K562 (cell line): ENCODE results near the gene CTSZ. TPM values are rescaled to one million over a fixed set of nuclear protein-coding genes. Genes with fewer than 3 reads are reported as not detected.

Source experiments
- CBX3 ChIP-seq, 2 experiments: IDR thresholded peaks; 1 replicate in 1 of 2; 2 replicates in 1 of 2; pipeline ENCODE4 v1.6.1; 2012; ENCODE audit warnings: inconsistent platforms in 2 of 2, low read length in 2 of 2, borderline replicate concordance in 1 of 2, control low read depth in 1 of 2
- CTBP1 ChIP-seq: fragments of 450-650 bp; IDR thresholded peaks from 2 replicates; pipeline ENCODE4 v1.6.1; 2016; ENCODE audit warnings: borderline replicate concordance
- DLX4 ChIP-seq: fragments of 250-450 bp; sonication (Bioruptor Pico); IDR thresholded peaks from 2 replicates; pipeline ENCODE4 v1.6.1; 2021; ENCODE audit warnings: mild to moderate bottlenecking
- HDAC2 ChIP-seq: fragments of 450-650 bp; IDR thresholded peaks from 2 replicates; pipeline ENCODE4 v1.6.1; 2016; ENCODE audit warnings: mild to moderate bottlenecking
- KLF10 ChIP-seq: fragments of 250-450 bp; sonication (Bioruptor Pico); IDR thresholded peaks from 2 replicates; pipeline ENCODE4 v1.6.1; 2021; ENCODE audit warnings: matching md5 sums
- NR3C1 ChIP-seq: sonication (generic); formaldehyde crosslinking; IDR thresholded peaks from 2 replicates; pipeline ENCODE4 v1.8.1; 2022; ENCODE audit warnings: missing genetic modification reagents
- NRF1 ChIP-seq, 2 experiments: fragments of 450-650 bp; IDR thresholded peaks in 1 of 2; conservative IDR thresholded peaks in 1 of 2; 2 replicates each; pipeline ENCODE4 v1.6.1; 2014; ENCODE audit warnings: mild to moderate bottlenecking in 2 of 2
- SRF ChIP-seq, 2 experiments: fragments of 250-450, 450-650 bp in 1 of 2; sonication (Bioruptor Pico) in 1 of 2; sonication (generic) in 1 of 2; formaldehyde crosslinking; IDR thresholded peaks; 2 replicates each; pipeline versions ENCODE4 v1.5.0 to v1.5.1; 2020 to 2022; ENCODE audit warnings: mild to moderate bottlenecking in 1 of 2, missing genetic modification reagents in 1 of 2
- STAT5A ChIP-seq: IDR thresholded peaks from 2 replicates; pipeline ENCODE4 v1.6.1; 2012; ENCODE audit warnings: low read length, inconsistent platforms, borderline replicate concordance
- TRIM24 ChIP-seq, 2 experiments: fragments of 450-650 bp; IDR thresholded peaks; 2 replicates each; pipeline ENCODE4 v1.6.1; 2016
- YBX1 ChIP-seq: fragments of 450-650 bp; IDR thresholded peaks from 2 replicates; pipeline ENCODE4 v1.7.1; 2016; ENCODE audit warnings: mild to moderate bottlenecking
- YY1 ChIP-seq, 3 experiments: IDR thresholded peaks; 2 replicates each; pipeline ENCODE4 v1.6.1; 2011; ENCODE audit warnings: low read length in 2 of 3, mild to moderate bottlenecking in 2 of 3, moderate library complexity in 2 of 3, borderline replicate concordance in 1 of 3, control low read depth in 1 of 3, low read depth in 1 of 3; ENCODE audit not compliant: insufficient read depth in 3 of 3, insufficient replicate concordance in 2 of 3, control insufficient read depth in 1 of 3, insufficient read length in 1 of 3; ENCODE audit errors: extremely low read depth in 1 of 3
- ZBTB7A ChIP-seq: IDR thresholded peaks from 2 replicates; pipeline ENCODE4 v1.6.1; 2011; ENCODE audit warnings: low read depth, mild to moderate bottlenecking, low read length, moderate library complexity, borderline replicate concordance; ENCODE audit not compliant: control insufficient read depth
- ZNF507 ChIP-seq: conservative IDR thresholded peaks from 2 replicates; pipeline ENCODE4 v1.6.1; 2017; ENCODE audit warnings: missing genetic modification characterization, missing compliant biosample characterization
- polyA plus RNA-seq, 8 experiments: library from polyadenylated mRNA; depleted of rRNA in 4 of 8; stranded (reverse) in 5 of 8; unstranded in 3 of 8; fragments of >200 nt; fragmentation: Nextera tagmentation in 2 of 8; fragmentation: Illumina TruSeq in 1 of 8; extraction: Ambion mirVana in 2 of 8; extraction: Trizol in 1 of 8; gene quantifications; 2 replicates each; pipeline versions ENCODE4 v1.2.1 to v1.2.3, GENCODE V29; 2011 to 2014; ENCODE audit warnings: inconsistent platforms in 1 of 8, missing spikeins in 1 of 8
- total RNA-seq, 7 experiments: library from RNA; depleted of rRNA in 6 of 7; stranded (reverse); fragments of >200 nt in 6 of 7; fragmentation: Illumina TruSeq in 2 of 7; extraction: Trizol in 2 of 7; gene quantifications; 2 replicates each; pipeline versions ENCODE4 v1.2.1 to v1.2.3, GENCODE V29; 2011 to 2021; ENCODE audit warnings: low replicate concordance in 1 of 7
- TF ChIP-seq, protein P1 (sequence below): fragments of 450-650 bp; formaldehyde crosslinking; IDR thresholded peaks from 2 replicates; pipeline ENCODE4 v1.4.0; 2020; ENCODE audit warnings: mild to moderate bottlenecking, moderate library complexity
- TF ChIP-seq, protein P2 (sequence below): sonication (generic); formaldehyde crosslinking; IDR thresholded peaks from 2 replicates; pipeline ENCODE4 v1.8.1; 2022; ENCODE audit warnings: missing genetic modification reagents
- TF ChIP-seq, protein P3 (sequence below): sonication (generic); formaldehyde crosslinking; IDR thresholded peaks from 2 replicates; pipeline ENCODE4 v1.9.0; 2022; ENCODE audit warnings: mild to moderate bottlenecking, missing genetic modification reagents
- TF ChIP-seq, protein P4 (sequence below), 2 experiments: fragments of 150-350 bp in 1 of 2; IDR thresholded peaks; 2 replicates each; pipeline ENCODE4 v1.6.1; 2012 to 2016; ENCODE audit warnings: low read depth in 2 of 2, low read length in 2 of 2, mild to moderate bottlenecking in 1 of 2, moderate library complexity in 1 of 2

Gene CTSZ
- total and polyA plus RNA-seq, 9 of the 15 experiments (the other 6 are each of a cell fraction or from before 2014, with no cell fraction given) = 1.6 to 143 (median 82.8) TPM

DNA sequence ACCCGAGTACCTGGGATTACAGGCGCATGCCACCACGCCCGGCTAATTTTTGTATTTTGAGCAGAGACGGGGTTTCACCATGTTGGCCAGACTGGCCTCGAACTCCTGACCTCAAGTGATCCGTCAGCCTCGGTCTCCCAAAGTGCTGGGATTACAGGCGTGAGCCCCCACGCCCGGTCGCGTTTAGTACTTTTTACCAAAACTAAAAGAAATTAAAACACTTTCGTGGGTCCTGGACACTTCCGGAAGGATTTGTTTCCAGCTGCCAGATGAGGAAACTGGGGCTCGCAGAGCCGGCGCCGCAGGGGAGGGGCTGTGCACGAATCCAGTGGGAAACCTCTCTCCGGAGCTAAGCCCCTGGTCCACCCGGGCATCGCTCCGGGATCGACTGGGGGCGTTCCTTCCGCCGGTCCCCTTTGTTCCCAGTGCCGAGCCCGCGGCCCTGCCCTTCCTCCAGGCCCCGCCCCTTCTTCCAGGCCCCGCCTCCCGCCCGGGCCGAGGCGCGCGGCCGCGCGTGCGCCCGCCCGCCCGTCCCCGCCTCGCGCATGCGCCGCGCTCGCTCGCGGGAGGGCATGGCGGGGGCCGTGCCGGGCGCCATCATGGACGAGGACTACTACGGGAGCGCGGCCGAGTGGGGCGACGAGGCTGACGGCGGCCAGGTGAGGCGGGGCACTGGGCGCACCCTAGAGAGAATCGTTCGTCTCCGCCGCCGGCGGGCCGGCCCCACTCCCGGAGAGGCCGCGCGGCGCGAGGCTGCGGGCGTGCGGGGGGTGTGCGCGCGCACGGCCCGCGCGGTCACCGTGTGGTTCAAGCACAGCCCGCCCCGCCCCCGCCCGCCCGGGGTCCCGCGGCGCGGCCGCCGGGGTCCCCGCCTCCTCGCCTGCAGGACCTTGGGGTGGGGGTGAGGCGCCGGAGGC lies 26.1 kb downstream of the CTSZ start, which contains the start of gene NELFCD (continued):
- TF ChIP-seq SRF (CRISPR knock-in tag; IDR thresholded peaks at IDR 0.05) = no peak
- TF ChIP-seq, protein P1, sequence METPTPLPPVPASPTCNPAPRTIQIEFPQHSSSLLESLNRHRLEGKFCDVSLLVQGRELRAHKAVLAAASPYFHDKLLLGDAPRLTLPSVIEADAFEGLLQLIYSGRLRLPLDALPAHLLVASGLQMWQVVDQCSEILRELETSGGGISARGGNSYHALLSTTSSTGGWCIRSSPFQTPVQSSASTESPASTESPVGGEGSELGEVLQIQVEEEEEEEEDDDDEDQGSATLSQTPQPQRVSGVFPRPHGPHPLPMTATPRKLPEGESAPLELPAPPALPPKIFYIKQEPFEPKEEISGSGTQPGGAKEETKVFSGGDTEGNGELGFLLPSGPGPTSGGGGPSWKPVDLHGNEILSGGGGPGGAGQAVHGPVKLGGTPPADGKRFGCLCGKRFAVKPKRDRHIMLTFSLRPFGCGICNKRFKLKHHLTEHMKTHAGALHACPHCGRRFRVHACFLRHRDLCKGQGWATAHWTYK = peak; percentile 70; the same call in 1 of the 2 replicates
- TF ChIP-seq KLF10 (CRISPR knock-in tag) = no peak
- TF ChIP-seq HDAC2 = peak; percentile 38; the same call in 1 of the 2 replicates
- no peak for TF ChIP-seq DLX4 (CRISPR knock-in tag)
- TF ChIP-seq YY1 (IDR thresholded peaks at IDR 0.05; ENCODE audit: borderline replicate concordance in 1 of 3, control insufficient read depth in 1 of 3, extremely low read depth in 1 of 3, insufficient read depth in 3 of 3, insufficient read length in 1 of 3, insufficient replicate concordance in 2 of 3, low read depth in 1 of 3, low read length in 2 of 3) = peak; percentile 71 to 96 (median 90)
- TF ChIP-seq, protein P2, sequence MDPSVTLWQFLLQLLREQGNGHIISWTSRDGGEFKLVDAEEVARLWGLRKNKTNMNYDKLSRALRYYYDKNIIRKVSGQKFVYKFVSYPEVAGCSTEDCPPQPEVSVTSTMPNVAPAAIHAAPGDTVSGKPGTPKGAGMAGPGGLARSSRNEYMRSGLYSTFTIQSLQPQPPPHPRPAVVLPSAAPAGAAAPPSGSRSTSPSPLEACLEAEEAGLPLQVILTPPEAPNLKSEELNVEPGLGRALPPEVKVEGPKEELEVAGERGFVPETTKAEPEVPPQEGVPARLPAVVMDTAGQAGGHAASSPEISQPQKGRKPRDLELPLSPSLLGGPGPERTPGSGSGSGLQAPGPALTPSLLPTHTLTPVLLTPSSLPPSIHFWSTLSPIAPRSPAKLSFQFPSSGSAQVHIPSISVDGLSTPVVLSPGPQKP (CRISPR knock-in tag) = no peak
- TF ChIP-seq CBX3 (IDR thresholded peaks at IDR 0.05; ENCODE audit: borderline replicate concordance in 1 of 2, low read length in 2 of 2) = peak in 1 of 2 experiments; percentile 9; a peak in 1 of 3 replicates
- peak; percentile 55; the same call in 1 of the 2 replicates for TF ChIP-seq CTBP1
- no peak for TF ChIP-seq STAT5A
- TF ChIP-seq ZBTB7A = peak; percentile 93
- TF ChIP-seq, protein P3, sequence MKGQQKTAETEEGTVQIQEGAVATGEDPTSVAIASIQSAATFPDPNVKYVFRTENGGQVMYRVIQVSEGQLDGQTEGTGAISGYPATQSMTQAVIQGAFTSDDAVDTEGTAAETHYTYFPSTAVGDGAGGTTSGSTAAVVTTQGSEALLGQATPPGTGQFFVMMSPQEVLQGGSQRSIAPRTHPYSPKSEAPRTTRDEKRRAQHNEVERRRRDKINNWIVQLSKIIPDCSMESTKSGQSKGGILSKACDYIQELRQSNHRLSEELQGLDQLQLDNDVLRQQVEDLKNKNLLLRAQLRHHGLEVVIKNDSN (CRISPR knock-in tag) = no peak
- TF ChIP-seq, protein P4, sequence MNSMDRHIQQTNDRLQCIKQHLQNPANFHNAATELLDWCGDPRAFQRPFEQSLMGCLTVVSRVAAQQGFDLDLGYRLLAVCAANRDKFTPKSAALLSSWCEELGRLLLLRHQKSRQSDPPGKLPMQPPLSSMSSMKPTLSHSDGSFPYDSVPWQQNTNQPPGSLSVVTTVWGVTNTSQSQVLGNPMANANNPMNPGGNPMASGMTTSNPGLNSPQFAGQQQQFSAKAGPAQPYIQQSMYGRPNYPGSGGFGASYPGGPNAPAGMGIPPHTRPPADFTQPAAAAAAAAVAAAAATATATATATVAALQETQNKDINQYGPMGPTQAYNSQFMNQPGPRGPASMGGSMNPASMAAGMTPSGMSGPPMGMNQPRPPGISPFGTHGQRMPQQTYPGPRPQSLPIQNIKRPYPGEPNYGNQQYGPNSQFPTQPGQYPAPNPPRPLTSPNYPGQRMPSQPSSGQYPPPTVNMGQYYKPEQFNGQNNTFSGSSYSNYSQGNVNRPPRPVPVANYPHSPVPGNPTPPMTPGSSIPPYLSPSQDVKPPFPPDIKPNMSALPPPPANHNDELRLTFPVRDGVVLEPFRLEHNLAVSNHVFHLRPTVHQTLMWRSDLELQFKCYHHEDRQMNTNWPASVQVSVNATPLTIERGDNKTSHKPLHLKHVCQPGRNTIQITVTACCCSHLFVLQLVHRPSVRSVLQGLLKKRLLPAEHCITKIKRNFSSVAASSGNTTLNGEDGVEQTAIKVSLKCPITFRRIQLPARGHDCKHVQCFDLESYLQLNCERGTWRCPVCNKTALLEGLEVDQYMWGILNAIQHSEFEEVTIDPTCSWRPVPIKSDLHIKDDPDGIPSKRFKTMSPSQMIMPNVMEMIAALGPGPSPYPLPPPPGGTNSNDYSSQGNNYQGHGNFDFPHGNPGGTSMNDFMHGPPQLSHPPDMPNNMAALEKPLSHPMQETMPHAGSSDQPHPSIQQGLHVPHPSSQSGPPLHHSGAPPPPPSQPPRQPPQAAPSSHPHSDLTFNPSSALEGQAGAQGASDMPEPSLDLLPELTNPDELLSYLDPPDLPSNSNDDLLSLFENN (IDR thresholded peaks at IDR 0.05; ENCODE audit: low read depth in 2 of 2, low read length in 2 of 2) = no peak
- peak; percentile 88 to 92 for TF ChIP-seq NRF1 (conservative IDR thresholded peaks at IDR 0.05 in 1 of 2, IDR thresholded peaks at IDR 0.05 in 1 of 2)
- no peak for TF ChIP-seq TRIM24 (IDR thresholded peaks at IDR 0.05)
- no peak for TF ChIP-seq YBX1
- TF ChIP-seq ZNF507 (tag) = no peak
- TF ChIP-seq NR3C1 = no peak
